Esophagus muscularis mucosa (tissue), 4 donors: Measurements from ENCODE around the gene NF2. TPM values are rescaled to one million over a fixed set of nuclear protein-coding genes. Genes with fewer than 3 reads are reported as not detected.
"Not testable (repeated sequence)": the region's sequence is repeated elsewhere in the genome, so short reads cannot be mapped to it uniquely, and the experiment has no call there.

Experiments used
- DNase-seq: peaks from one replicate; pipeline ENCODE4 v3.0.0-alpha.2; 2017; ENCODE audit errors: extremely low spot score
- H3K27ac ChIP-seq, 4 donors: fragments of 200-600 bp; sonication (generic); replicated peaks in 1 of 4; 1 replicate in 3 of 4; 2 replicates in 1 of 4; pipeline ENCODE4 v1.5.1; 2016 to 2019; ENCODE audit warnings: mild to moderate bottlenecking in 1 of 4
- H3K27me3 ChIP-seq, 4 donors: fragments of 200-600 bp; sonication (generic); one replicate each; pipeline versions ENCODE4 v1.5.1 to v1.6.0; 2016 to 2019
- H3K36me3 ChIP-seq, 4 donors: fragments of 200-600 bp; sonication (generic); one replicate each; pipeline ENCODE4 v1.5.1; 2016 to 2019
- H3K4me1 ChIP-seq, 4 donors: fragments of 200-600 bp; sonication (generic); one replicate each; pipeline ENCODE4 v1.5.1; 2016 to 2019
- H3K4me3 ChIP-seq, 4 donors: fragments of 200-600 bp; sonication (generic); 1 replicate in 2 of 4; 2 replicates in 2 of 4; pipeline ENCODE4 v1.5.1; 2016 to 2019; ENCODE audit warnings: mild to moderate bottlenecking in 4 of 4, moderate library complexity in 1 of 4
- H3K9me3 ChIP-seq, 4 donors: fragments of 200-600 bp; sonication (generic); 1 replicate in 3 of 4; 2 replicates in 1 of 4; pipeline ENCODE4 v1.5.1; 2016 to 2019
- EP300 ChIP-seq: sonication (generic); formaldehyde crosslinking; IDR thresholded peaks from one replicate; pipeline ENCODE4 v1.6.1; 2017; ENCODE audit warnings: antibody characterized with exemption
- POLR2A ChIP-seq: fragments of 450-650 bp; IDR thresholded peaks from one replicate; pipeline ENCODE4 v1.6.1; 2017; ENCODE audit warnings: antibody characterized with exemption, moderate library complexity, mild to moderate bottlenecking, low read depth
- POLR2AphosphoS5 ChIP-seq, 2 donors: sonication (generic); formaldehyde crosslinking; IDR thresholded peaks; one replicate each; pipeline ENCODE4 v1.6.1; 2017; ENCODE audit warnings: antibody characterized with exemption in 2 of 2
- WGBS: methylation state at CpG from one replicate; pipeline ENCODE4 v1.1.5; 2018; 5-methylcytosine and 5-hydroxymethylcytosine counted together
- intact Hi-C: fragments of 100-400 bp; cut with DNase I; formaldehyde crosslinking; loops from one replicate; pipeline ENCODE4 v1.15.1; 2023
- total RNA-seq, 4 donors: library from RNA; depleted of rRNA; stranded (reverse); fragments of >200 nt; gene quantifications; one replicate each; pipeline versions ENCODE4 v1.1.0 to v1.2.1, GENCODE V29; 2016
- TF ChIP-seq, protein P1 (sequence below), 3 experiments: fragments of 200-600 bp in 2 of 3; fragments of 450-650 bp in 1 of 3; sonication (generic) in 2 of 3; IDR thresholded peaks; one replicate each; pipeline ENCODE4 v1.5.1; 2017 to 2019; ENCODE audit warnings: antibody characterized with exemption in 3 of 3, mild to moderate bottlenecking in 2 of 3, moderate library complexity in 1 of 3

The NF2 gene
- total RNA-seq, 4 donors from 2014 or later, result 34.5 to 47.3 (median 42.0) TPM

DNA sequence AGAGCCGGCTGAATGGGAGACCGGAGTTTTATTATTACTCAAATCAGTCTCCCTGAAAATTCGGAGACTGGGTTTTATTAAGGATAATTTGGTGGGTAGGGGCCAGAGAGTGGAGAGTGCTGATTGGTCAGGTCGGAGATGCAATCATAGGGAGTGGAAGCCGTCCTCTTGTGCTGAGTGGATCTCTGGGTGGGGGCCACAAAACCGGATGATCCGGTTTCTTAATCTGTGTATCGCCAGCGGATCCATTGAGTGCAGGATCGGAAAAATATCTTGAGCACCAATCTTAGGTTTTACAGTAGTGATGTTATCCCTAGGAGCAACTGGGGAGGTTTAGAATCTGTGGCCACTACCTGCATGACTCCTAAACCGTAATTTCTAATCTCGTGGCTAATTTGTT is 21.6 kb upstream of the NF2 start:
- no peaks in the 10 kb centered on the region for H3K27me3 ChIP-seq
- H3K27ac ChIP-seq, result peak overlapping the region in 1 of 4 donors; percentile 70
- TF ChIP-seq EP300, result no peak
- no peak for TF ChIP-seq POLR2A
- TF ChIP-seq, protein P1, sequence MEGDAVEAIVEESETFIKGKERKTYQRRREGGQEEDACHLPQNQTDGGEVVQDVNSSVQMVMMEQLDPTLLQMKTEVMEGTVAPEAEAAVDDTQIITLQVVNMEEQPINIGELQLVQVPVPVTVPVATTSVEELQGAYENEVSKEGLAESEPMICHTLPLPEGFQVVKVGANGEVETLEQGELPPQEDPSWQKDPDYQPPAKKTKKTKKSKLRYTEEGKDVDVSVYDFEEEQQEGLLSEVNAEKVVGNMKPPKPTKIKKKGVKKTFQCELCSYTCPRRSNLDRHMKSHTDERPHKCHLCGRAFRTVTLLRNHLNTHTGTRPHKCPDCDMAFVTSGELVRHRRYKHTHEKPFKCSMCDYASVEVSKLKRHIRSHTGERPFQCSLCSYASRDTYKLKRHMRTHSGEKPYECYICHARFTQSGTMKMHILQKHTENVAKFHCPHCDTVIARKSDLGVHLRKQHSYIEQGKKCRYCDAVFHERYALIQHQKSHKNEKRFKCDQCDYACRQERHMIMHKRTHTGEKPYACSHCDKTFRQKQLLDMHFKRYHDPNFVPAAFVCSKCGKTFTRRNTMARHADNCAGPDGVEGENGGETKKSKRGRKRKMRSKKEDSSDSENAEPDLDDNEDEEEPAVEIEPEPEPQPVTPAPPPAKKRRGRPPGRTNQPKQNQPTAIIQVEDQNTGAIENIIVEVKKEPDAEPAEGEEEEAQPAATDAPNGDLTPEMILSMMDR (IDR thresholded peaks at IDR 0.05), result no peak
- no peak for TF ChIP-seq POLR2AphosphoS5 (IDR thresholded peaks at IDR 0.05)
- H3K36me3 ChIP-seq, result no peaks in the 10 kb centered on the region
- no peaks in the 10 kb centered on the region for H3K9me3 ChIP-seq
- H3K4me3 ChIP-seq, result peak overlapping the region in 3 of 4 donors; percentile 76 to 88 (median 77)
- intact Hi-C loops, result no loop called here
- DNase-seq, result no peak
- H3K4me1 ChIP-seq, result peaks cover 6 to 19% (median 13%) of the 10 kb centered on the region in 4 donors
- WGBS, result 89% methylated on average over 12 of the region's 12 CpGs

- Histone ChIP-seq H3K9me3 (no peaks in the 10 kb centered on the region), H3K4me3 (no peak overlapping the region), H3K4me1 (peaks cover 6 to 17% (median 13%) of the 10 kb centered on the region in 4 donors), H3K27ac (no peak overlapping the region), H3K36me3 (no peaks in the 10 kb centered on the region), H3K27me3 (no peaks in the 10 kb centered on the region)
- 97% methylated on average over 4 of the region's 5 CpGs for WGBS
- no peak for DNase-seq
- TF ChIP-seq POLR2A (no peak), POLR2AphosphoS5 (IDR thresholded peaks at IDR 0.05) (no peak), EP300 (no peak)
- TF ChIP-seq, protein P1 (IDR thresholded peaks at IDR 0.05), result no peak
- intact Hi-C loops, result no loop called here
Measured at GRCh38 chr22:29584975-29585374, 18.5 kb upstream of the NF2 start.

DNA sequence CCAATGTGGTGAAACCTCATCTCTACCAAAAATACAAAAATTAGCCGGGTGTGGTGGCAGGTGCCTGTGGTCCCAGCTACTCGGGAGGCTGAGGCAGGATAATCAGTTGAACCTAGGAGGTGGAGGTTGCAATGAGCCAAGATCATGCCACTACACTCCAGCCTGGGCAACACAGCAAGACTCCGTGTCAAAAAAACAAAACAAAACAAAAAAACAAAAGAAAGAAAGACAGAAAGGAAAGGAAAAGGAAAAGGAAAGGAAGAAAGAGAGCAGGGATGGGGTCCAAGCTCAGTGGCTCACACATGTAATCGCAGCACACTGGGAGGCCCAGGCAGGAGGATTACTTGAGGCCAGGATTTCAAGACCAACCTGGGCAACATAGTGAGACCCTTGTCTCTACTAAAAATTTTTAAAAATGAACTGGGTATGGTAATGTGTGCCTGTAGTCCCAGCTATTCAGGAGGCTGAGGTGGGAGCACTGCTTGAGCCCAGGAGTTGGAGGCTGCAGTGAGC is 17.2 kb upstream of the NF2 start:
- H3K9me3 ChIP-seq, H3K27ac ChIP-seq, H3K4me1 ChIP-seq, DNase-seq, H3K27me3 ChIP-seq, H3K36me3 ChIP-seq, H3K4me3 ChIP-seq, intact Hi-C loops: not testable (repeated sequence)
- 87% methylated on average over 4 of the region's 4 CpGs for WGBS

GRCh38 chr22:29587938-29588699 is 15.3 kb upstream of the NF2 start:
- no peaks in the 10 kb centered on the region for H3K9me3 ChIP-seq
- no peaks in the 10 kb centered on the region for H3K4me1 ChIP-seq
- H3K4me3 ChIP-seq, result no peak overlapping the region
- intact Hi-C loops, result no loop called here
- no peak for DNase-seq
- H3K27me3 ChIP-seq, result no peaks in the 10 kb centered on the region
- 82% methylated on average over 8 of the region's 9 CpGs for WGBS
- no peak overlapping the region for H3K27ac ChIP-seq
- TF ChIP-seq POLR2AphosphoS5 (IDR thresholded peaks at IDR 0.05) (no peak), EP300 (no peak), POLR2A (no peak)
- TF ChIP-seq, protein P1 (IDR thresholded peaks at IDR 0.05), result no peak
- no peaks in the 10 kb centered on the region for H3K36me3 ChIP-seq

DNA sequence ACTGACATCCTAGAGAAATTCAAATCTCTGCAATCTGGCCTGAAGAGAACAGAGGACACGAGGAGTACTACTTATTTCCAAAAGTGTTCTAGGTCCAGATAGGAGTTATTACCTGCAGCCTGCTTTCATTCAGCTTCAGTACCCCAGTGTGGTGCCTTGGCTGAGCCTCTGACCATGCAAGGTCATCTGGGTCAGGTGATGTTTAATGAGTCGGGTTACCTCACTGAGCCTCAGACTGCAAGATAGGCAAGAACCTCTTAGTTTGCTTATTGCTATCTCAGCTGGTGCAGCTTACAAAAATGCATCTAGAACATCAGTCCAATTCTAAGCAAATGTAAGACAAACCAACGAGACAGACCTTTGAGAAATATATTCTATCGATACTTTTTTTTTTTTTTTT is 9.5 kb upstream of the NF2 start:
- H3K9me3 ChIP-seq, result no peaks in the 10 kb centered on the region
- WGBS, result 84% methylated on average over 4 of the region's 4 CpGs

DNA sequence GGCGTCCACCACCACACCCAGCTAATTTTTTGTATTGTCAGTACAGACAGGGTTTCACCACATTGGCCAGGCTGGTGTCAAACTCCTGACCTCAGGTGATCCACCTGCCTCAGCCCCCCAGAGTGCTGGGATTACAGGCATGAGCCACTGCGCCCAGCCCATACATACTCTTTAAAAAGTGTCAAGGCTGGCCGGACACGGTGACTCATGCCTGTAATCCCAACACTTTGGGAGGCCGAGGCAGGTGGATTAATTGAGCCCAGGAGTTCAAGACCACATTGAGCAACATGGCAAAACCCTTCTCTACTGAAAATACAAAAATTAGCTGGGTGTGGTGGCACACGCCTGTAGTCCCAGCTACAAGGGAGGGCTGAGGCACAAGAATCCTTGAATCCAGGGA is 9.0 kb upstream of the NF2 start:
- WGBS, result 94% methylated on average over 3 of the region's 6 CpGs

More for the DNA sequence above, 9.5 kb upstream of the NF2 start:
- TF ChIP-seq POLR2AphosphoS5 (IDR thresholded peaks at IDR 0.05) (no peak), EP300 (no peak), POLR2A (no peak)
- TF ChIP-seq, protein P1 (IDR thresholded peaks at IDR 0.05), result no peak
- intact Hi-C loops, result no loop called here
- Histone ChIP-seq H3K4me1 (no peaks in the 10 kb centered on the region), H3K4me3 (no peak overlapping the region), H3K27ac (no peak overlapping the region), H3K27me3 (no peaks in the 10 kb centered on the region), H3K36me3 (no peaks in the 10 kb centered on the region)
- DNase-seq, result no peak

More for the DNA sequence above, 9.0 kb upstream of the NF2 start:
- H3K4me1 ChIP-seq, DNase-seq, H3K36me3 ChIP-seq, H3K27me3 ChIP-seq, H3K9me3 ChIP-seq, H3K4me3 ChIP-seq, intact Hi-C loops, H3K27ac ChIP-seq: not testable (repeated sequence)
